ENCODE results near the gene NAPEPLD.
"Not testable (repeated sequence)": the region's sequence is repeated elsewhere in the genome, so short reads cannot be mapped to it uniquely, and the experiment has no call there.

NAPEPLD gene

DNA sequence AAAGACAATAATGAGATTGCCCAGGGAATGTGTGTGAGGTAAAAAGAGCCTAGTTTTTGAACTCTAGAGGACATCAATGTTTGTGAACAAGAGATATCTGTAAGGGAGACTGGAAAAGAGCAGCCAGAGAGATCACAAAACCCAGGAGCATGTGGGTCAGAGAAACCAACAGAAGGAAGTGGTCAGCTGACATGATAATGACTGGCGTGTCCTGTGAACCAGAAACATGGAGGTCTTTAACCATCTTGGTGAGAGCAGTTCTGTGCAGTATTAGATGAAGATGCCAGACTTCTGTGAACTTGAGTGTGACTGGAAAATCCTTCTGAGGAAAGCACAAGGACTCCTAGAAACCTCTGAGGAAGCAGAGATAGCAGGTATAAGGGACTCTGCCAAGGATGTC, 10.2 kb upstream of the NAPEPLD start:
- H3K4me2 ChIP-seq (ENCODE audit: low read length); H3K27ac ChIP-seq; H3K36me3 ChIP-seq (ENCODE audit: control insufficient read depth, insufficient read depth, low read length); H3K9ac ChIP-seq; H3K4me1 ChIP-seq; H2AFZ ChIP-seq; H3K27me3 ChIP-seq (ENCODE audit: control insufficient read depth, insufficient read depth, low read length); H3K4me3 ChIP-seq (ENCODE audit: low read depth, low read length); H3K9me3 ChIP-seq (ENCODE audit: control insufficient read depth, low read length); H3K79me2 ChIP-seq: not testable (repeated sequence)

DNA sequence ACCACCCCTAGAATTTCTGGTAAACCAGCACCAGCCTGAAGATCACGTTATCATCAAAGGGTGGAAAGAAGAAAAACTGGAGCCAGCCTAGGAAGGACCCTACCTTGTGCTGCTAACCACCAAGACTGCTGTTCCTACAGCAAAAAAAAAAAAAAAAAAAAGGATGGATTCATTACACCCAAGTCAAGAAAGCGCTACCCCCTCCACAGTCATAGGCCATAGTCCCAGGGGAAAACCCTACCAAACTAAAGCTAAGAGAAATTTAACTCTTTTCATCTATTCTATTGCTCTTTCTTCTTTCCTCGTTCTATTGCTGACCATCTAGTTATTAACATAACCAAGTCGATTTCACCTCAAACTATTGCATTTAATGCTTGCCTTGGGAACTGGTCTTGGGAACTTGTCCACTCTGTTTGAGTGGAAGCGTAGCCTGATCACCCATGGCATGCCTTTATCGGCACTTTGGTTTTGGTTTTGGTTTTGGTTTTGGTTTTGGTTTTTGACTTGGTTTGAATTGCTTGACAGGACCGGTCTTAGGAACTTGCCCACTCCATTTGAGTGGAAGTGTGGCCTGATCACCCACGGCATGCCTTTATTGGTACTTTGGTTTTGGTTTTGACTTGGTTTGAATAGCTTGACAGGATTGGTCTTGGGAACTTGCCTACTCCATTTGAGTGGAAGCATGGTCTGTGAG, 6.6 kb upstream of the NAPEPLD start:
- H3K79me2 ChIP-seq; H3K9me3 ChIP-seq (ENCODE audit: control insufficient read depth, low read length); H3K36me3 ChIP-seq (ENCODE audit: control insufficient read depth, insufficient read depth, low read length); H3K9ac ChIP-seq; H3K27me3 ChIP-seq (ENCODE audit: control insufficient read depth, insufficient read depth, low read length); H3K27ac ChIP-seq; H2AFZ ChIP-seq; H3K4me2 ChIP-seq (ENCODE audit: low read length); H3K4me3 ChIP-seq (ENCODE audit: low read depth, low read length); H3K4me1 ChIP-seq: not testable (repeated sequence)

DNA sequence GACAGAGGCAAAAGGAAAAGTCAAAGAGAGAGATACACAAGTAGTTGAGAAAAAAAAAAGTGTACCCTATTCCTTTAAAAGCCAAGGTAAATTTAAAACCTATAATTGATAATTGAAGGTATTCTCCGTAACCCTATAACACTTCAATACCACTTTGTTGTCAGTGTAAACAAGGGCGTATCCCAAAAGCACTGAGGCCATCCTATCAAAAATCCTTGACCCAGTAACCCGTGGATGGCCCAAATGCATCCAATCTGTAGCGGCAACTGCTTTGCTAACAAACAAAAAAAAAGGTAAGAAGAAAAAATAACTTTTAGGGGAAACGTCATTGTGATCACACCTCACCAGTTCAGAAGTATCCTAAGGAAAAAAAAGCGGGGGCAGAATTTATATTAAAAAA, 5.1 kb upstream of the NAPEPLD start:
- no peak overlapping the region for H2AFZ ChIP-seq
- H3K27ac ChIP-seq = no peak overlapping the region
- no peak overlapping the region for H3K9ac ChIP-seq
- H3K36me3 ChIP-seq (ENCODE audit: control insufficient read depth, insufficient read depth, low read length) = no peaks in the 10 kb centered on the region
- no peaks in the 10 kb centered on the region for H3K4me1 ChIP-seq
- no peak overlapping the region for H3K4me3 ChIP-seq (ENCODE audit: low read depth, low read length)
- H3K27me3 ChIP-seq (ENCODE audit: control insufficient read depth, insufficient read depth, low read length) = no peaks in the 10 kb centered on the region
- no peaks in the 10 kb centered on the region for H3K9me3 ChIP-seq (ENCODE audit: control insufficient read depth, low read length)
- no peak overlapping the region for H3K4me2 ChIP-seq (ENCODE audit: low read length)
- TF ChIP-seq, protein P1, sequence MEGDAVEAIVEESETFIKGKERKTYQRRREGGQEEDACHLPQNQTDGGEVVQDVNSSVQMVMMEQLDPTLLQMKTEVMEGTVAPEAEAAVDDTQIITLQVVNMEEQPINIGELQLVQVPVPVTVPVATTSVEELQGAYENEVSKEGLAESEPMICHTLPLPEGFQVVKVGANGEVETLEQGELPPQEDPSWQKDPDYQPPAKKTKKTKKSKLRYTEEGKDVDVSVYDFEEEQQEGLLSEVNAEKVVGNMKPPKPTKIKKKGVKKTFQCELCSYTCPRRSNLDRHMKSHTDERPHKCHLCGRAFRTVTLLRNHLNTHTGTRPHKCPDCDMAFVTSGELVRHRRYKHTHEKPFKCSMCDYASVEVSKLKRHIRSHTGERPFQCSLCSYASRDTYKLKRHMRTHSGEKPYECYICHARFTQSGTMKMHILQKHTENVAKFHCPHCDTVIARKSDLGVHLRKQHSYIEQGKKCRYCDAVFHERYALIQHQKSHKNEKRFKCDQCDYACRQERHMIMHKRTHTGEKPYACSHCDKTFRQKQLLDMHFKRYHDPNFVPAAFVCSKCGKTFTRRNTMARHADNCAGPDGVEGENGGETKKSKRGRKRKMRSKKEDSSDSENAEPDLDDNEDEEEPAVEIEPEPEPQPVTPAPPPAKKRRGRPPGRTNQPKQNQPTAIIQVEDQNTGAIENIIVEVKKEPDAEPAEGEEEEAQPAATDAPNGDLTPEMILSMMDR (IDR thresholded peaks at IDR 0.05) = no peak
- no peaks in the 10 kb centered on the region for H3K79me2 ChIP-seq

DNA sequence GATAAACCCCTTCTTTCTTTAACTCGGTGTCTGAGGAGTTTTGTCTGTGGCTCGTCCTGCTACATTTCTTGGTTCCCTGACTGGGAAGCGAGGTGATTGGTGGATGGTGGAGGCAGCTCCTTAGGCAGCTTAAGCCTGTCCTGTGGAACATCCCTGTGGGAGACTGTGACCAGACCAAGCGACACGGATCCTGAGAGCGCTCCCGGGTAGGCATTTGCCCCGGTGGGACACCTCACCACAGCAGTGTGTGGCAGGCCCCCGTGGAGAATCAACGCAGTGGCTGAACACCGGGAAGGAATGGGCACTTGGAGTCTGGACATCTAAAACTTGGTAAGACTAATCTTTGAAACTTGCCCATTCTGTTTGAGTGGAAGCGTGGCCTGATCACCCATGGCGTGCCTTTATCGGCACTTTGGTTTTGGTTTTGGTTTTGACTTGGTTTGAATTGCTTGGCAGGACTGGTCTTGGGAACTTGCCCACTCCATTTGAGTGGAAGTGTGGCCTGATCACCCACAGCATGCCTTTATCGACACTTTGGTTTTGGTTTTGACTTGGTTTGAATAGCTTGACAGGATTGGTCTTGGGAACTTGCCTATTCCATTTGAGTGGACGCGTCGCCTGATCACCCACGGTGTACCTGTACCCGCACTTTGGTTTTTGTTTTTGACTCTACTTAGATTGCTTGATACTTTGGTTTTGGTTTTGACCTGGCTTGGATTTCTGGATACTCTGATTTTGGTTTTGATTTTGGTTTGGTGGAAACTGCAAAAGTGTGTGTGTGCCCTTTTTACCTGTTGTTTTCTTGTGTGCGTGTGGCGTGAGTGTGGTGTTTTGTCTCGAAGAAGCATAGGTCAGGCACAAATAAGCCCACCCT, 4.1 kb upstream of the NAPEPLD start:
- not testable (repeated sequence) for H3K9ac ChIP-seq; H3K27ac ChIP-seq; H2AFZ ChIP-seq; H3K9me3 ChIP-seq (ENCODE audit: control insufficient read depth, low read length); H3K4me3 ChIP-seq (ENCODE audit: low read depth, low read length); H3K4me1 ChIP-seq; H3K4me2 ChIP-seq (ENCODE audit: low read length); H3K79me2 ChIP-seq; H3K36me3 ChIP-seq (ENCODE audit: control insufficient read depth, insufficient read depth, low read length); H3K27me3 ChIP-seq (ENCODE audit: control insufficient read depth, insufficient read depth, low read length)

DNA sequence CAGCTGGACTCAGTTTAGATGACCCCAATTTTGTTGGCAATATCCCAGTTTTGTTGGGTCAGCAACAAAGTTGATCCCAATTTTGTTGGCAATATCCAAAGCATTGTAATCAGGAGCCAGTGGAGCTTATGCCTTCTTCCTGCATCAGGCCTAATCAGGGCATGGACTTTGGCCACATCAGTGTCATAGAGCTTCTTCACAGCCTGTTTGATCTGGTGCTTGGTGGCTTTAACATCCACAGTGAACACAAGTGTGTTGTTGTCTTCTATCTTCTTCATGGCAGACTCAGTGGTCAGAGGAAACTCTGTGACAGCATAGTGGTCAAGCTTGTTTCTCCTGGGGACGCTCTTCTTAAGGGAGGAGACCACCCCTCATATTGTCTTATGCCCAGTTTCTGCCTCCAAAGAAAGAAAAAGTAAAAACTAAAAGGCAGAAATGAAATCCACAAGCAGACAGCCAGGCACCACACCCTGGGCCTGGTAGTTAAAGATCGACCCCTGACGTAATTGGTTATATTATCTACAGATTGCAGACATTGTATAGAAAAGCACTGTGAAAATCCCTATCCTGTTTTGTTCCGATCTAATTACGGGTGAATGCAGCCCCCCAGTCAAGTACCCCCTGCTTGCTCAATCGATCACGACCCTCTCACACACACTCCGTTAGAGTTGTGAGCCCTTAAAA, 3.2 kb upstream of the NAPEPLD start:
- H3K79me2 ChIP-seq; H3K4me3 ChIP-seq (ENCODE audit: low read depth, low read length); H3K27me3 ChIP-seq (ENCODE audit: control insufficient read depth, insufficient read depth, low read length); H3K36me3 ChIP-seq (ENCODE audit: control insufficient read depth, insufficient read depth, low read length); H3K4me1 ChIP-seq; H3K9me3 ChIP-seq (ENCODE audit: control insufficient read depth, low read length); H2AFZ ChIP-seq; H3K4me2 ChIP-seq (ENCODE audit: low read length); H3K27ac ChIP-seq; H3K9ac ChIP-seq: not testable (repeated sequence)

DNA sequence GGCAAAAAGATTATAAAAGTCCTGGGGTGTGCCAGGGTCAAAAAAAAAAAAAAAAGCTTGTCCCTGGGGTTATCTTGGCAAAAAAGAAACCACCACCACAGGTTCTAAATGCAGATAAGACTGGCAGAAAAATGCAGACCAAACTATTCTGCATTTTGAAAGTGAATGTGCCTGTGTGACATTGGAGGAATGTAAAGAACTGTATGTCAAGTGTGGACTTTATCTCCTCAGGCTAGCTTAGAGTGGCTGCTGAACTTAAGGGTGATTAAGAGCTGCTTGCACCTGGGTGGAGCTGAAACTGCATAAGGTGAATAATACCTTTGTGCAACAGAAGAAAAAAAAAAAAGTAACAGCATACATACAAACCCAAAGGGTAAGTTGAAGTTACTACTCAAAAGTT, 1.3 kb upstream of the NAPEPLD start:
- no peaks in the 10 kb centered on the region for H3K36me3 ChIP-seq (ENCODE audit: control insufficient read depth, insufficient read depth, low read length)
- TF ChIP-seq, protein P1 (IDR thresholded peaks at IDR 0.05) = no peak
- no peaks in the 10 kb centered on the region for H3K27me3 ChIP-seq (ENCODE audit: control insufficient read depth, insufficient read depth, low read length)
- no peaks in the 10 kb centered on the region for H3K79me2 ChIP-seq
- H2AFZ ChIP-seq = no peak overlapping the region
- no peaks in the 10 kb centered on the region for H3K9me3 ChIP-seq (ENCODE audit: control insufficient read depth, low read length)
- peaks cover 4% of the 10 kb centered on the region for H3K4me1 ChIP-seq
- no peak overlapping the region for H3K4me3 ChIP-seq (ENCODE audit: low read depth, low read length)
- no peak overlapping the region for H3K9ac ChIP-seq
- no peak overlapping the region for H3K27ac ChIP-seq
- no peak overlapping the region for H3K4me2 ChIP-seq (ENCODE audit: low read length)

Measured in parathyroid adenoma (tissue), 2 donors.